GM19239 (cell line): ENCODE results near the gene GCDH.
"Not testable (repeated sequence)": the region's sequence is repeated elsewhere in the genome, so short reads cannot be mapped to it uniquely, and the experiment has no call there.

Source experiments
- DNase-seq: peaks from one replicate; pipeline ENCODE4 v3.0.0; 2011; ENCODE audit warnings: low spot score; ENCODE audit not compliant: insufficient read length
- FAIRE-seq: peaks from 2 replicates; lab custom pipeline; 2011; peaks lifted over from hg19 to GRCh38; lab: Jason Lieb, UNC

The GCDH gene

DNA sequence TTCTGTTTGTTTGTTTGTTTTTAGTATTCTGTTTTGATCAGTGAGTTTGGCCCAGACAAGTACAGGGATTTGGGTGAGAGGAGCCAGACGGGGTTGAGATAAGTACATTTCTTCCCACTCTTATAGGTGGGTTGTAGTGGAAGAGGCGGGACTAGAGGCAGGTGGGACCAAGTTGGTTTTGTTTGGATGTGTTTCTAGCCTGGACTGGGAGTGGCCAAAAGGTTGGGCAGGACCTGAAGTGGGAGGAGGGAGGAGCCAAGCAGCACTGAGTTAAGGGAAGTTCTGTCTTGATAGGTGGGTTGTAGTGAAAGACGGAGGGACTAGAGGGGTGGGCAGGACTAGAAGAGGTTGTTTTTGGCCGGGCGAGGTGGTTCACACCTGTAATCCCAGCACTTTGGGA is 18.7 kb upstream of the GCDH start:
- FAIRE-seq: no peak
- no peak for DNase-seq

DNA sequence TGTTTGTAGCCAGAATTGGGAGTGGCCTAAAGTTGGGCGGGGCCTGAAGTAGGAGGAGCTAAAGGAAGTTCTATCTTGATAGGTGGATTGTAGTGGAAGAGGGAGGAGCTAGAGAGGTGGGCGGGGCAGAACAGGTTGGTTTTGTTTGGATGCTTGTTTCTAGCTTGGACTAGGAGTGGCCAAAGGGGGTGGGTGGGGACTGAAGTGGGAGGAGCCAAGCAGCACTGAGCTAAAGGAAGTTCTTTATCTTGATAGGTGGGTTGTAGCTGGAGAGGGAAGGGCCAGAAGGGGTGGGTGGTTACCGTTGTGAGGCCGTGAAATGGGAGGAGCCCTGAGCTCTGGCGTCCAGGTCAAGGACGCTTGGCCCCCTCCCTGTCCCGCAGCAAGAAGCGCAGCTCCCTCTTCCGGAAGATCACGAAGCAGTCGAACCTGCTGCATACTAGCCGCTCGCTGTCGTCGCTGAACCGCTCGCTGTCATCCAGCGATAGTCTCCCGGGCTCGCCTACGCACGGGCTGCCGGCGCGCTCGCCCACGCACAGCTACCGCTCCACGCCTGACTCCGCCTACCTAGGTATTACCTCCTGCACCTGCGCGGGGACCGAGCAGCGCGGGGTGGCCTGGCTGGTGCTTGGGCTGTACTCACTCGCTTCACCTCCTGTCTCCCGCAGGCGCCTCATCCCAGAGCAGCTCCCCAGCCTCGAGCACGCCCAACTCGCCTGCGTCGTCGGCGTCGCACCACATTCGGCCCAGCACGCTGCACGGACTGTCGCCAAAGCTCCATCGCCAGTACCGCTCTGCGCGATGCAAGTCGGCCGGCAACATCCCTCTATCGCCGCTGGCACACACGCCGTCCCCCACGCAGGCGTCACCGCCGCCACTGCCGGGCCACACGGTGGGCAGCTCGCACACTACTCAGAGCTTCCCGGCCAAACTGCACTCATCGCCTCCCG is 17.7 kb upstream of the GCDH start:
- DNase-seq (no peak), FAIRE-seq (no peak)

DNA sequence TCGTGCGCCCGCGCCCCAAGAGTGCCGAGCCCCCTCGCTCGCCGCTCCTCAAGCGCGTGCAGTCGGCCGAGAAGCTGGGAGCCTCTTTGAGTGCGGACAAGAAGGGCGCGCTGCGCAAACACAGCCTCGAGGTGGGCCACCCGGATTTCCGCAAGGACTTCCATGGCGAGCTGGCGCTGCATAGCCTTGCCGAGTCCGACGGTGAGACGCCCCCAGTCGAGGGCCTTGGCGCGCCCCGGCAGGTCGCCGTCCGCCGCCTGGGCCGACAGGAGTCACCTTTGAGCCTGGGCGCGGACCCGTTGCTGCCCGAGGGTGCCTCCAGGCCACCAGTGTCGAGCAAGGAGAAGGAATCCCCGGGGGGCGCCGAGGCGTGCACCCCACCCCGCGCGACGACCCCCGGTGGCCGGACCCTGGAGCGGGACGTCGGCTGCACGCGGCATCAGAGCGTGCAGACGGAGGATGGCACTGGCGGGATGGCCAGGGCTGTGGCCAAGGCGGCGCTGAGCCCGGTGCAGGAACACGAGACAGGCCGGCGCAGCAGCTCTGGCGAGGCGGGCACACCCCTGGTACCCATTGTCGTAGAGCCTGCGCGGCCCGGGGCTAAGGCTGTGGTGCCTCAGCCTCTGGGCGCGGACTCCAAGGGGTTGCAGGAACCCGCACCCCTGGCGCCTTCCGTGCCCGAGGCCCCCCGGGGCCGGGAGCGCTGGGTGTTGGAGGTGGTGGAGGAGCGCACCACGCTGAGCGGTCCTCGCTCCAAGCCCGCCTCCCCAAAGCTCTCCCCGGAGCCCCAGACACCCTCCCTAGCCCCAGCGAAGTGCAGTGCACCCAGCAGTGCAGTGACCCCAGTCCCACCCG is 16.8 kb upstream of the GCDH start:
- no peak for FAIRE-seq

DNA sequence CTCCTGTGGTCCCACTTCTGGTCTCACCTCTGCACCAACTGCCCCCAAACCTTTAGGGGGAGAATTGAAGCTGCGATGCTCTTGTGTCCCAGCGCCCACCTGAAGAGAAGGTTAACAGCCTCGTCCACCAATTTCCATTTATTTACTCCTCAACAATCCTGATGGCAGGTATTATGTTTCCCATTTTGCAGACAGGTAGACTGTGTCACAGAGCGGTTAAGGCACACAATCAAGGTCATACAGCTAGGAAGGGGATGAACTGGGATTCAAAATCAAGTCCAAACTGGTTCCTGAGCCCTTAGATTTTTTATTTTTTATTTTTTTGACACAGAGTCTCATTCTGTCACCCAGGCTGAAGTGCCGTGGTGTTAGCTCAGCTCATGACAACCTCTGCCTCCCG is 15.9 kb upstream of the GCDH start:
- no peak for FAIRE-seq
- no peak for DNase-seq

More for the DNA sequence above, 16.8 kb upstream of the GCDH start:
- no peak for DNase-seq

DNA sequence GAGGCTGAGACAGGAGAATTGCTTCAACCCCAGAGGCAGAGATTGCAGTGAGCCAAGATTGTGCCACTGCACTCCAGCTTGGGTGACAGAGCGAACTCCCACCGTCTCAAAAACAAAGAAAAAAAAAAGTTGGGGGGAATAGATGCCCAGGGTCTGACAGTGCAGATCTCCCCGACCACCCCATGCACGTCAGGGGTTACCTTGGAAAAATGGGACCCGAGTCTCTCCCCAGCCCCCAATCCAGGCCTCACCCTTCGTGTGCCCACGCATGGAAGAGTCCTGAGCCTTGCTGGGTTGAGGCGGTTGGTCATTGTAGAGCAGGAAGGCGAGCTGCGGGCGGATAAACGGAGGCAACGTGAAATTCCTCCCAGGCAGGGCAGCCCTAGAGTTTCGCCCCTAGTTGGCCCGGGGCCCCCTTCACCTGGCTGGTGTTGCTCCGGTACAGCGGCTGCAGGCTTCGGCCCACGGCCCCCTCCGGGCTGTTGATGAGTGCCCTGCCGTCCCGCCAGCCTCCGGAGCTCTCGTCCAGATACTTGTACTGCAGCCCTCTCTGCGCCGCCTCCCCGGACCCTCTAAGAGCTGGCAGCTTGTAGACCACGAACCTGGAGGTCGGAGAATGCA is 10.3 kb upstream of the GCDH start:
- FAIRE-seq: no peak
- no peak for DNase-seq

DNA sequence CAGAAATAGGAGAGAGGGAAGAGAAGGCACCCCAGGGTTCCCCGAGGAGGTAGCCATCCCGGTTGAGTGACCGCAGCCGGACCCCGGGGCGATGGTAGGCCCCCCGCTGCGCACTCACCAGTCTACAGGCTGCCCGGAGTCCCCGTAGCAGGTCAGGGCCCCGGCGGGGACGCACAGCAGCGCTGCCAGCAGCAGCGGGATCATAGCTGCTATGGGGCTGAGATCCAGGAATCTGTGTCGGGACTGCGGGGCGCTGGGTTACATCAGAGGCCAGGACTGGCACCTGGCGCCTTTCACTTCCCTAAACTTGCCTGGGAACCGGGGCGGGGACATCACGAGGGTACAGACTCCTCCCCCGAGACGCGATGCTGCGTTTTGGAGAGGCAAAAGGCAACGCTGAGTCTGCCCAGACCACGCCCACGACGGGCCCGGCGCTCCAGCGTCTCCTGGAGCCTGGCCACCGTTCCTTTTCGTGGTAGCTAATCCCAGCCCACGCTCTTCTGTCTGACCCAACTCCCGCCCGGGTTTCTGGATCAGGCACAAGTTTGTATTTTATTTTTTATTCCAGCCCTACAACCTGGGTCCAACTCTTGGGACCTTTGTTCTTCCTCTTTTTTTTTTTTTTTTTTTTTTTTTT is 9.7 kb upstream of the GCDH start, which contains the start of gene DNASE2:
DNASE2 (minus strand) TSS at position 278 of the 637 bp plus-strand sequence; CDS start at position 204, 74 bp downstream.
- peak; percentile 91 for FAIRE-seq
- peak; percentile 99 for DNase-seq

DNA sequence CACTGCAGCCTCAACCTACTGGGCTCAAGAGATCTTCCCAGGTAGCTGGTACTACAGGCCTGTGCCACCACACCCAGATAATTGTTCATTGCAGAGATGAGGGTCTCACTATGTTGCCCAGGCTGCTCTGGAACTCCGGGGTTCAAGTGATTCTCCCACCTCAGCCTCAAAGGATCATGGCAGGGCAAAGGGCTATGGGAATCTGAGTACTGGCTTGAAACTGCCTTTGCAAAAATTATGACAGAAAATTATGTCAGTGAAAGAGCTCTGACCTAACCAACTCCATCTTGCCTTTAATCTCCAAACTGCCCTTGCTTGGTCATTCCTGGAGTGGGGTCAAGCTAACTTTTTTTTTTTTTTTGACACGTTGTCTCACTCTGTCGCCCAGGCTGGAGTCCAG is 8.4 kb upstream of the GCDH start:
- FAIRE-seq (no peak), DNase-seq (no peak)

DNA sequence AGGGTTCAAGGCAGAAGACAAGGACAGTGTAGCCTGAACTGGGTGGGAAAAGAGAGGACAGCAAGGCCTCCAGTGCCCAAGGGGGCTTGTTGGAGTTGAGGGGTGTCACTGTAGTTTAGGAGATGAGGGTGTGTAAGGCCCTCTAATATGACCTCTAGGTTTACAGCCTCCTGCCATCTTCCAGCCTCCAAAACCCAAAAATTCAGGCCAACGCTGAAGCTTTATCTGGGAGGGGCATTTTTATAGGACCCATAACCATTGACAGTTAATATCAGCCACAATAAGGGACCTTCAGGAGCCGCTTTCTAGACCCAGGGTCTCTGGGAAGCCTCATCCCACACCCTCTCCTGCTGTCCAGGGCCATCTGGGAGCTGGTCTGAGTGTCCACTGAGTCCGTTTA is 6.8 kb upstream of the GCDH start:
- DNase-seq (no peak), FAIRE-seq (no peak)

DNA sequence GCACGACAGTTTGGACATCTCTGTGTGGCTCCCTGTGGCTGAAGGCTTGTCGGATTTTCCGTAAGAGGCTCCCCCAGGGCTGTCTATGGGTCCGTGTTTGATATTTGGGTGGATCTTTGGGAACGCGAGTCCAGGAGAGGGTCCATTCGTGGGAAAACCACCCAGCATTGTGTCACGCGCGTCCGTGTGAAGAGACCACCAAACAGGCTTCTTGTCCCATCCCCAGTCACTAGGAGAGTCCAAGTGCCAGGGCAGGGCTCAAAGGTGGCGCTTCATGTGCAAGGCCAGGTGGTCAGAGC is 6.4 kb upstream of the GCDH start:
- DNase-seq (no peak), FAIRE-seq (no peak)

DNA sequence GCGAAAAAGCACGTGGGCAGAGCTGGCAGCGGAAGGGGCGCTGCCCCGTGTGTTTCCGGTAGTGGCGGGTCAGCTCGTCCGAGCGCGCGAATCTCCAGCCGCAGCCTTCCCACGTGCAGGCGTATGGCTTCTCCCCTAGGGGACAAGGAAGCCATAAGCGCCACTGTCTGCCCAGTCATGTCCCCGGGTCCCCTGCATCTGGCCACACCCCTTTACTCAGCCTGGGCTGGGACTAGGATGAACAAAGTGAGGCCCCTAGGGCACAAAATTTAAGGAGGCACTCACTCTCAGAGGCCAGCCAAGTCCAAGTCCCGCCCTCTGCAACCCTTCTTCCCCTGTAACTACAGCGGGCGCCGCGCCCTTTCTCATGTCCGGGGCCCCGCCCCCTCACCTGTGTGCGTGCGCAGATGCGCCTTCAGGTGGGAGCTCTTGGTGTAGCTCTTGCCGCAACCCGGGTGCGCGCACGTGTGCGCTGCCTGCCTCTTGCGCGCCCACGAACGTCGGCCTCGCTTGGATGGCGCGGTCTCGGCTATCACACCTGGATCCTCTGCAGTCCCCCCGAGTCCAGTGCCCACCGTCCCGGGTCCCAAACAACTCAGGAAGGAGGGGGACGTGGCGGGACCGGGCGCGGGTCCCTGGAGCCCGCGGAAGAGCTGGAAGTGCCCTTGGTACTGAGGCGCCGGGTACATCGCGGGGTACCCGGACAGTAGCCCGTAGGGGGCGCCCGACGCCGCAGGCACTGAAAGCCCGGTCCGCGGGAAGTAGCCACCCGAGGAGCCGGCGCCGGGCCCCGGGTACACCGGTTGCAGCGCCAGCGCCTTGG is 5.8 kb upstream of the GCDH start:
- peak; percentile 89 for FAIRE-seq
- DNase-seq: no peak

DNA sequence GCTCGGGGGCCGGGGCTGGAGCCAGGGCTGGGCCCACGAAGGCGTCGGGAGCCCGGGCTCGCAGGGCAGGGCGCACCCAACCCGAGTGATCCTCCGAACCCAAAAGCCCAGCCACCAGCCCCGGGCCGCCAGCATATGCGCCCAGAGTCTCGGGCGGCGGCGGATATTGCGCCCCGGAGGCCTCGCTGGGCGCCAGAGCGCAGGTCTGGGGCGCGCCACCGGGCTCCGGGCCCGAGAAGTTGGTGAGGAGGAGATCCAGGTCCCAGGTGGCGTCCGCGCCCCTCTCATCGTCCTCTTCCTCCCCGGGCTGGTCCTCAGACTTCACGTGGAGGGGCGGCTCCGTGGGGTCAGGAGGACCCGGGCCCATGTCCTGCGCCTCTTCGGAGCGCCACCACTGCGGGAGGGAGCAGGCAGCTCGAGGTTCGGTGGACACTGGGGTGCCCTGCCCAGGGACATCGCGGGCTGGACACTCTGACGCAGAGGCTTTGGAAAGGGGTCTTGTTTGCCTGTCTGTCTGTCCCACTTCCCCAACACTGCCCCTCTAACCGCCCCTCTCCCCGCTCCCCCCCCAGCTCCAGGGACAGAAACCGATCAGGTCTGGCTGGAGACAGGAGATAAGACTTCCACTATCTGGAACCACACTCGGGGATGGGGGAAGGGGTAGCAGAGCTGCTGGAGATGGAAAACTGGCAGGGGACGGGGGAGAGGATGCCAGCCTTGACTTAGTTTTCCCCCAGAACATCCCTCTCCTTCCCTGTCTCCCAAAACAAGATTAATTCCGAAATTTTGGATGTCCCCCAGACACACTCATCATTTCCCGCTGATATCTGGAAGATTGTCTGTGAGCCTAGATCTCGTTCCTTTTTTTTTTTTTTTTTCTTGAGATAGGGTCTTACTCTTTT is 5.0 kb upstream of the GCDH start:
- FAIRE-seq (no peak), DNase-seq (no peak)

DNA sequence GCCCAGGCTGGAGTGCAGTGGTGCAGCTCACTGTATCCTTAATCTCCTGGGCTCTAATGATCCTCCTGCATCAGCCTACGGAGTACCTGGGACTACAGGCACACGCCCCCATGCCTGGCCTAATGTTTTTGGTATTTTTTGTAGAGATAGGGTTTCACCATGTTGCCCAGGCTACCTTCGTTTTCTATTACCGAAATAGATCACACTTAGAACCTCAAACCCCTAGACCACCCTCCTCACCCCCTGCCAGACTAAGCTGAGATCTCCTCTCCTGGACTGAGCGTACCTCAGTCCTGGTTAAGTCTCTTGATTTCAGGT is 4.3 kb upstream of the GCDH start:
- FAIRE-seq (no peak), DNase-seq (no peak)

DNA sequence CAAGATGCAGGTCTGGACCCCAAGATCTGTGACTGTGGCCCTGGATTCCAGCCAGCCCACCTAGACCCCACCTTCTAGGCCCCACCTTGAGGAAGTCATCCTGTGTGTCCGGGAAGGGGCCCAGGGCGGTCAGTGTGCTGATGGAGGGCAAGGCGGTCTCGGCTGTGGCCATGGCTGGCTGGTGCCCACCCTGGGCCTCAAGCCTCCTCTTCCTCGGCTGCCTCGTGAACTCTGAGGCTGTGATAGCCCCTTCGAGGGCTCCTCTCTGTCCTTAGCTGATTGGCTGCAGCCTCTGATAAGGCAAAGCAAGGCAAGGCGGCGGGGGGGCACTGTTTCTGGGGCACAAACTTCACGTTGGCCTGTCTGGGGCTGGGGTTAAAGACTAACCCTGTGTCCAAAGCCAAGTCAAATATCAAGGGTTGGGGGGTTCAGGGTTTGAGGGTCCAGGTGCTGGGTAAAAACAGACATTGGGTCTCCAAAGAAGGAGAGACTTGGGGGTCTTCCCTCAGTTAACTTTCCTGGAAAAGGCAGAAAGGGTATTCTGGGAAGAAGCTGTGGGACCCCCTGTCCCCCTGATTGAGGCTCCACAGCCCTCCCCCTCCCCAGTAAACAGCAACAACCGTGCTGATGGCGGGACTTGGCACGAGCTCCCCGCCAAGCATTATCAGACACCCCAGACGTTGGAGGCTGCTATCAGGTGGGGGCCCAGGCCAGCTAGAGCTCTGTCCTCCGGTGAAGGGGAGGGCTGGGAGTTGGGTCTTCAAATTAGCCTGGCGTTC is 3.8 kb upstream of the GCDH start, which contains the start of gene KLF1:
KLF1 (minus strand) TSS at position 233 of the 779 bp plus-strand sequence; CDS start at position 172, 61 bp downstream.
- FAIRE-seq (no peak), DNase-seq (no peak)

DNA sequence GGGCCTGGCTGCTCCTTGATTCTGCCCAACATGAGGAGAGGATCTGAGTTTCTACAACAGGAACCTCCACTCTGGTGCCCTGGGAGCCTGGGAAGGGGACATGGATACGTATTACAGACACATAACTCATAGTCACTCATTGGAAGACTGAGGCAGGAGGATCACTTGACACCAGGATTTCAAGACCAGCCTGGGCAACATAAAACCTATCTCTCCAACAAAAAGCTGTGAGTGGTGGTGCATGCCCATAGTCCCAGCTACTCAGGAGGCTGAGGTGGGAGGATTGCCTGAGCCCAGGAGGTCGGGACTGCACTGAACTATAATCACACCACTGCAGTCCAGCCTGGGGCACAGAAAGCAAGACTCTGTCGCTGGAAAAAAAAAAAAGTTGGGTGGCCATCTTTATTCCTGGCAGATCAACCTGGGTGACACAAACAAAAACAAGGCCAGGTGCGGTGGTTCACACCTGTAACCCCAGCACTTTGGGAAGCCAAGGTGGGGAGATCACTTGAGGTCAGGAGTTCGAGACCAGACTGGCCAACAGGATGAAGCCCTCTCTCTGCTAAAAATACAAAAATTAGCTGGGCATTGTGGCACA is 2.9 kb upstream of the GCDH start:
- no peak for FAIRE-seq

DNA sequence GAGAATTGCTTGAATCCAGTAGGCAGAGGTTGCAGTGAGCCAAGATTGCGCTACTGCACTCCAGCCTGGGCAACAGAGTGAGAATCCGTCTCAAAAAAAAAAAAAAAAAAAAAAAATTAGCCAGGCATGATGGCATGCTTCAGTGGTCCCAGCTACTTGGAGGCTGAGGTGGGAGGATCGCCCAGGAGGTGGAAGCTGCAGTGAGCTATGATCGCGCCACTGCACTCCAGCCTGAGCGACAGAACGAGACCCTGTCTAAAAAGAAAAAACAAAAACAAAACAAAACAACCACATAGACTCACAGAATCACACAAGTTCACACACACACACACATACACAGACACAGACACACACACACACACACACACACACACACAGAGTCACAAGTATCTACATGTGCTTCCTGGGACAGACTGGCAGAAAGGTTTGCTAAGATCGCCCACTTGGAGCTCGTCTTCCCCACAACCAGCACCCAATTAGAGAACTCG is 617 bp upstream of the GCDH start:
- not testable (repeated sequence) for DNase-seq, FAIRE-seq

More for the DNA sequence above, 2.9 kb upstream of the GCDH start:
- DNase-seq: no peak

DNA sequence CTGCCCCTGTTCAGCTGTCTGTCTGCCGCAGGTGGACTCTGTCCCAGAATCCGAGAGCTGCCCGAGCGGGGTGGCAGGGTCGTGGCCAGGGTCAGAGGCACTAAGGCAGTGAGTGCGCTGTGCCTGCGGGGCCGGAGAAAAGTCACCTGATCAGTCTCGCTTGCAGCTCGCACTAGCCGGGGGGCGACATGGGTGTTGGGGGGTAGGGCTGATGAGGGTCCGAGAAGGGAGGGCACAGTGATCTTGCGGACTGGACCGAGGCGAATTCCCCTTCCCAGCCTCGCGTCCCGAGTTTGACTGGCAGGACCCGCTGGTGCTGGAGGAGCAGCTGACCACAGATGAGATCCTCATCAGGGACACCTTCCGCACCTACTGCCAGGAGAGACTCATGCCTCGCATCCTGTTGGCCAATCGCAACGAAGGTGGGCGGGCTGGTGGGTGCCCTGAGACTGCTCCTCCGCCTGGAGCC is 627 bp downstream of the GCDH start:
- DNase-seq: no peak
- FAIRE-seq: no peak

DNA sequence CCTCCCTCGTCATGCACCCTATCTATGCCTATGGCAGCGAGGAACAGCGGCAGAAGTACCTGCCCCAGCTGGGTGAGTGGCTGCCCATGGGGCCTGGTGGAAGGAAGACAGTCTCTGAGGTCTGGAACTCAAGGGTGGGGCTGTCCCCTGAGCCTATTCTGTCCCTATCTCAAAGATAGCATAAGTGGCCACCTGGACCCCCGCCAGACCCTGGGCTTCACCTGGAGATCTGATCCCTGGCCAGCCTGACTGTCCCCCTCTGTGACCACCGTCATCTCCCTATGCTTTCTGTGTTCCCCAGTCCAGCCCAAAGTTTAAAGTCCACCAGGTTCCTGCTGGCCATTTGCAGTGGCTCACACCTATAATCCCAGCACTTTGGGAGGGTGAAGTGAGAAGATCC is 2.6 kb downstream of the GCDH start:
- DNase-seq (no peak), FAIRE-seq (no peak)
